GM13977 (cell line): ENCODE measurements around the gene TMEM151A.
A peak's percentile ranks its signal among the peaks of the same experiment; 100 is the strongest.

ENCODE experiments used
- DNase-seq: peaks from one replicate; pipeline ENCODE4 v3.0.0; 2012; ENCODE audit warnings: low spot score
- CTCF ChIP-seq: IDR thresholded peaks from 2 replicates; pipeline ENCODE4 v1.5.1; 2012; ENCODE audit warnings: mild to moderate bottlenecking, control low read depth; ENCODE audit not compliant: insufficient read depth; ENCODE audit errors: extremely low read depth, missing control alignments
- in situ Hi-C: fragments of 300-500 bp; cut with MboI; formaldehyde crosslinking; loops from one replicate; pipeline ENCODE4 v1.12.0; 2022; ENCODE audit warnings: low sequenced_read_pairs, low pct_unique_long_range_greater_than_20kb, mixed read lengths, inconsistent platforms; ENCODE audit not compliant: unreplicated experiment

The TMEM151A gene

GRCh38 chr11:66262696-66263095 is 29.0 kb upstream of the TMEM151A start:
- in situ Hi-C loops: no loop called here
- TF ChIP-seq CTCF: no peak
- no peak for DNase-seq

GRCh38 chr11:66263231-66263630 is 28.5 kb upstream of the TMEM151A start:
- DNase-seq: no peak
- no peak for TF ChIP-seq CTCF
- in situ Hi-C loops: no loop called here

- DNase-seq: no peak
- TF ChIP-seq CTCF: no peak
- in situ Hi-C loops: no loop called here
Observed at GRCh38 chr11:66263785-66264184, 27.9 kb upstream of the TMEM151A start.

GRCh38 chr11:66264383-66264782 is 27.3 kb upstream of the TMEM151A start:
- no peak for TF ChIP-seq CTCF
- DNase-seq: no peak
- in situ Hi-C loops: no loop called here

- no peak for DNase-seq
- in situ Hi-C loops: no loop called here
- TF ChIP-seq CTCF: peak; percentile 40
Observed at GRCh38 chr11:66264914-66265313, 26.8 kb upstream of the TMEM151A start.

GRCh38 chr11:66265531-66266377 is 25.9 kb upstream of the TMEM151A start:
- in situ Hi-C loops: no loop called here
- no peak for TF ChIP-seq CTCF
- no peak for DNase-seq
